ENCODE results near the gene IPP.
"Not testable (repeated sequence)": the region's sequence is repeated elsewhere in the genome, so short reads cannot be mapped to it uniquely, and the experiment has no call there.

IPP gene

GRCh38 chr1:45739137-45739536 is 11.3 kb downstream of the IPP start:
- no peak for DNase-seq

- DNase-seq, result no peak
These were observed 19.6 kb downstream of the IPP start for GRCh38 chr1:45730780-45731319.

- DNase-seq, result no peak
These were observed 20.2 kb downstream of the IPP start for GRCh38 chr1:45730075-45730779.

- DNase-seq, result not testable (repeated sequence)
These were observed 24.4 kb downstream of the IPP start for GRCh38 chr1:45726007-45726406.

- DNase-seq, result no peak
These were observed 27.1 kb downstream of the IPP start for GRCh38 chr1:45723248-45723930.

GRCh38 chr1:45722809-45723208 is 27.6 kb downstream of the IPP start:
- no peak for DNase-seq

- no peak for DNase-seq
These were observed 29.2 kb downstream of the IPP start for GRCh38 chr1:45721207-45721606.

GRCh38 chr1:45718289-45718688 is 32.2 kb downstream of the IPP start:
- DNase-seq, result no peak

- DNase-seq, result not testable (repeated sequence)
These were observed 33.1 kb downstream of the IPP start for GRCh38 chr1:45717386-45717785.

GRCh38 chr1:45716700-45717099 is 33.8 kb downstream of the IPP start:
- DNase-seq, result no peak

GRCh38 chr1:45713711-45714110 is 36.7 kb downstream of the IPP start:
- DNase-seq, result no peak

- no peak for DNase-seq
These were observed 45.8 kb downstream of the IPP start for GRCh38 chr1:45704637-45705036.

GRCh38 chr1:45694823-45695222 is 55.6 kb downstream of the IPP start:
- no peak for DNase-seq

- DNase-seq, result not testable (repeated sequence)
These were observed 56.6 kb downstream of the IPP start for GRCh38 chr1:45693811-45694210.

GRCh38 chr1:45687754-45688740 is 62.4 kb downstream of the IPP start, which contains the start of gene TMEM69:
TMEM69 (plus strand) TSS chr1:45688181; CDS start chr1:45691069, 2,888 bp downstream.
- DNase-seq, result peak; percentile 86

GRCh38 chr1:45687014-45687753 is 63.3 kb downstream of the IPP start:
- DNase-seq, result peak; percentile 98

- DNase-seq, result peak; percentile 94
These were observed 64.0 kb downstream of the IPP start, which contains the start of gene GPBP1L1 for GRCh38 chr1:45686288-45687013. GPBP1L1 (minus strand) TSS chr1:45686533; CDS start chr1:45659087, 27,446 bp downstream.

- DNase-seq, result no peak
These were observed 64.5 kb downstream of the IPP start for GRCh38 chr1:45686015-45686287.

GRCh38 chr1:45685308-45686014 is 65.0 kb downstream of the IPP start:
- no peak for DNase-seq

- no peak for DNase-seq
These were observed 66.1 kb downstream of the IPP start for GRCh38 chr1:45684402-45684801.

GRCh38 chr1:45682942-45683341 is 67.5 kb downstream of the IPP start:
- no peak for DNase-seq

All from NCI-H1694 (cell line).